IPS DF 6.9 (cell line): ENCODE data around the gene DSG4.

Experiments used
- DNase-seq: peaks from one replicate; pipeline ENCODE4 v3.0.0-alpha.2; 2013; ENCODE audit warnings: low read depth, low spot score
- H3K27ac ChIP-seq: one replicate; pipeline ENCODE4 v1.5.1; 2013; ENCODE audit warnings: low read length, control low read depth
- H3K27me3 ChIP-seq: 2 replicates; pipeline ENCODE4 v1.6.1; 2013; ENCODE audit warnings: mild to moderate bottlenecking, low read length; ENCODE audit not compliant: control insufficient read depth, insufficient read depth
- H3K36me3 ChIP-seq: 2 replicates; pipeline ENCODE4 v1.6.1; 2013; ENCODE audit warnings: low read length; ENCODE audit not compliant: control insufficient read depth, insufficient read depth
- H3K4me1 ChIP-seq: 2 replicates; pipeline ENCODE4 v1.6.1; 2013; ENCODE audit warnings: low read length; ENCODE audit not compliant: control insufficient read depth, insufficient read depth
- H3K4me3 ChIP-seq: 2 replicates; pipeline ENCODE4 v1.5.1; 2013; ENCODE audit warnings: mild to moderate bottlenecking, low read length
- H3K9me3 ChIP-seq: 2 replicates; pipeline ENCODE4 v1.6.1; 2013; ENCODE audit warnings: low read length, inconsistent platforms; ENCODE audit not compliant: control insufficient read depth, insufficient read depth
- WGBS: extraction: QIAGEN DNeasy Blood & Tissue Kit; methylation state at CpG from one replicate; pipeline ENCODE4 v1.1.7; 2013; ENCODE audit warnings: mixed read lengths, missing lambda C conversion rate; ENCODE audit not compliant: insufficient read length, insufficient coverage; 5-methylcytosine and 5-hydroxymethylcytosine counted together

The DSG4 gene

GRCh38 chr18:31445908-31446307 lies 69.3 kb downstream of the DSG4 start:
- Histone ChIP-seq H3K27me3 (no peaks in the 10 kb centered on the region), H3K4me1 (no peaks in the 10 kb centered on the region), H3K9me3 (no peaks in the 10 kb centered on the region), H3K36me3 (no peaks in the 10 kb centered on the region), H3K4me3 (no peak overlapping the region), H3K27ac (no peak overlapping the region)
- no peak for DNase-seq

GRCh38 chr18:31446854-31447253 lies 70.3 kb downstream of the DSG4 start:
- Histone ChIP-seq H3K36me3 (no peaks in the 10 kb centered on the region), H3K4me1 (no peaks in the 10 kb centered on the region)

GRCh38 chr18:31447530-31448191 lies 71.1 kb downstream of the DSG4 start, which contains the start of gene DSG3:
TSS of gene DSG3 (plus strand) at chr18:31447741. CDS start at chr18:31447878, 137 bp downstream.
- no peaks in the 10 kb centered on the region for H3K9me3 ChIP-seq
- no peak for DNase-seq
- no peaks in the 10 kb centered on the region for H3K4me1 ChIP-seq
- no peak within 1 kb of the TSS for H3K4me3 ChIP-seq
- no CpG with 5 or more reads among the region's 9 CpGs for WGBS
- no peaks in the 10 kb centered on the region for H3K36me3 ChIP-seq
- H3K27me3 ChIP-seq: no peaks in the 10 kb centered on the region
- H3K27ac ChIP-seq: no peak within 1 kb of the TSS

More at GRCh38 chr18:31446854-31447253, 70.3 kb downstream of the DSG4 start:
- WGBS: no CpG with 5 or more reads among the region's 3 CpGs
- no peak for DNase-seq
- Histone ChIP-seq H3K4me3 (no peak overlapping the region), H3K27me3 (no peaks in the 10 kb centered on the region), H3K27ac (no peak overlapping the region), H3K9me3 (no peaks in the 10 kb centered on the region)

GRCh38 chr18:31450409-31450808 lies 73.8 kb downstream of the DSG4 start:
- Histone ChIP-seq H3K27ac (no peak overlapping the region), H3K4me1 (no peaks in the 10 kb centered on the region), H3K27me3 (no peaks in the 10 kb centered on the region), H3K4me3 (no peak overlapping the region), H3K9me3 (no peaks in the 10 kb centered on the region), H3K36me3 (no peaks in the 10 kb centered on the region)
- DNase-seq: no peak

DNA sequence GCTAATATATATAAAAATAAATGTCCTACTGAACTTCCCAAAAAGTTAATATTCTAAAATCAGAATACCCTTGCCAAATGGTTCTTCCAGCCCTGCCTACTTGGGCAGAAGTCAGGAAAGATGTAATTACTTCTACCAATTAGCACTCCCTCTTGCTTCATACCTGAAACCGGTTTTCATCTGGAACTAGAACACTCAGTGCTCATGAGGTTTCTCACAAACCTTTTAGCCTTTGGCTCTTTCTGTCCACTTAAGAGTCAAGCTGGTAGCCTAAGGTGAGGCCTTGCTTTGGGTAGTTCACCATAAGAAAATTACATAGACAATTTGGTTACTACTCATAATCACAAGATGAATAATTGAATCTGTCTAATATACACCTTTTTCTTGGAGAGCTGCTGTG lies 75.0 kb downstream of the DSG4 start:
- H3K36me3 ChIP-seq: no peaks in the 10 kb centered on the region
- no peaks in the 10 kb centered on the region for H3K4me1 ChIP-seq
- no CpG with 5 or more reads among the region's 1 CpG for WGBS
- no peak for DNase-seq
- no peak overlapping the region for H3K27ac ChIP-seq
- no peak overlapping the region for H3K4me3 ChIP-seq
- no peaks in the 10 kb centered on the region for H3K27me3 ChIP-seq
- H3K9me3 ChIP-seq: no peaks in the 10 kb centered on the region

DNA sequence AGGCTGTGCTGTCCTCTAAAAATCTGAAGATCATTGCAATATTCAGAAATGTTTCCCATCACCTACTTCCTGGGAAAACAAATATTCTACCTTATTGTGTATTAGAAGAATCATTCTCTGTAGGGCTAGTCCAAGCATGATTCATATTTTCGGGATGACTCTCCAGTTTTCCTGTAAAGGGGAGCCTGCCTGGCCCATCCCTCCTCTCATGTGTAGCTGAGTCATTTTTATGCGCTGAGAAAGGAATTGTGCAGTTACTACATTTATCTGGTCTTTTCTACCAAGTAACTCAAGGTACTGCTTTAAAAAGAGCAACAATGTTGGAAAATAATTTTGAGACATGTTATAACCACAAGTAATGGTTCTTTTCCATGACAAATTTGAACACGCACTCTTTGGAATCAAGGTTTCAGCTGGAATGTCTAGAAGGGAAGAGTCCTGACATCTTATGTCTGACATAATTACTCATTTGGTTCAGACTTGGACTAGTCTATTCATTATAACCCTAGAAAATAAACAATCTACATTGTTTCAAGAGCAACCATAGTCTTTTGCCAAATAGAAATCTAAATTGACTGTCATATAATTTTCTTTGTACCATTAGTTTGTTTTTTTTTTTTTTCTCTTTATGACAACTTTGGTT lies 77.6 kb downstream of the DSG4 start:
- H3K36me3 ChIP-seq: no peaks in the 10 kb centered on the region
- WGBS: no CpG with 5 or more reads among the region's 3 CpGs
- no peak for DNase-seq
- no peak overlapping the region for H3K27ac ChIP-seq
- no peaks in the 10 kb centered on the region for H3K9me3 ChIP-seq
- no peak overlapping the region for H3K4me3 ChIP-seq
- no peaks in the 10 kb centered on the region for H3K4me1 ChIP-seq
- H3K27me3 ChIP-seq: no peaks in the 10 kb centered on the region
